ENCODE data around the gene EIF2S2. TPM values are rescaled to one million over a fixed set of nuclear protein-coding genes. Genes with fewer than 3 reads are reported as not detected.
A peak's percentile ranks its signal among the peaks of the same experiment; 100 is the strongest.

EIF2S2 gene
- total RNA-seq, 1 experiment from 2014 or later = 83.5 TPM

GRCh38 chr20:34110745-34111641 is 1.1 kb downstream of the EIF2S2 start:
- peak overlapping the region; percentile 88 for H3K4me3 ChIP-seq (ENCODE audit: low read length)
- H3K27me3 ChIP-seq (ENCODE audit: low read length) = no peaks in the 10 kb centered on the region
- peaks cover 41% of the 10 kb centered on the region for H3K36me3 ChIP-seq (ENCODE audit: insufficient read depth, low read length)
- peaks cover 39% of the 10 kb centered on the region for H3K4me1 ChIP-seq (ENCODE audit: low read length)
- peaks cover 45% of the 10 kb centered on the region for H4K20me1 ChIP-seq (ENCODE audit: insufficient read depth, low read depth, low read length)
- H3K27ac ChIP-seq (ENCODE audit: low read length) = peak overlapping the region; percentile 84
- peak; percentile 58 for DNase-seq
- H2AFZ ChIP-seq (ENCODE audit: low read length) = no peak overlapping the region
- no peaks in the 10 kb centered on the region for H3K9me2 ChIP-seq (replicated peaks; ENCODE audit: insufficient read depth, low read length)
- peak overlapping the region; percentile 95 for H3K4me2 ChIP-seq (ENCODE audit: low read depth, low read length, poor library complexity, severe bottlenecking)
- H3K79me2 ChIP-seq (ENCODE audit: low read length) = peaks cover 61% of the 10 kb centered on the region
- H3K9ac ChIP-seq (ENCODE audit: low read length) = peak overlapping the region; percentile 94
- H3K9me3 ChIP-seq (ENCODE audit: low read length) = no peaks in the 10 kb centered on the region

- peak overlapping the region; percentile 88 for H3K4me3 ChIP-seq (ENCODE audit: low read length)
Observed at GRCh38 chr20:34110025-34110744, 1.9 kb downstream of the EIF2S2 start.

GRCh38 chr20:34109442-34109841 is 2.6 kb downstream of the EIF2S2 start:
- no peak overlapping the region for H3K9ac ChIP-seq (ENCODE audit: low read length)
- peaks cover 39% of the 10 kb centered on the region for H3K4me1 ChIP-seq (ENCODE audit: low read length)
- peaks cover 76% of the 10 kb centered on the region for H3K79me2 ChIP-seq (ENCODE audit: low read length)
- H3K4me2 ChIP-seq (ENCODE audit: low read depth, low read length, poor library complexity, severe bottlenecking) = peak overlapping the region; percentile 95
- peaks cover 55% of the 10 kb centered on the region for H4K20me1 ChIP-seq (ENCODE audit: insufficient read depth, low read depth, low read length)
- no peaks in the 10 kb centered on the region for H3K9me3 ChIP-seq (ENCODE audit: low read length)
- no peak for DNase-seq
- H2AFZ ChIP-seq (ENCODE audit: low read length) = no peak overlapping the region
- no peak overlapping the region for H3K4me3 ChIP-seq (ENCODE audit: low read length)
- H3K36me3 ChIP-seq (ENCODE audit: insufficient read depth, low read length) = peaks cover 57% of the 10 kb centered on the region
- no peaks in the 10 kb centered on the region for H3K9me2 ChIP-seq (replicated peaks; ENCODE audit: insufficient read depth, low read length)
- H3K27ac ChIP-seq (ENCODE audit: low read length) = no peak overlapping the region
- no peaks in the 10 kb centered on the region for H3K27me3 ChIP-seq (ENCODE audit: low read length)

More at GRCh38 chr20:34110025-34110744, 1.9 kb downstream of the EIF2S2 start:
- no peaks in the 10 kb centered on the region for H3K9me3 ChIP-seq (ENCODE audit: low read length)
- peaks cover 49% of the 10 kb centered on the region for H3K36me3 ChIP-seq (ENCODE audit: insufficient read depth, low read length)
- H3K27me3 ChIP-seq (ENCODE audit: low read length) = no peaks in the 10 kb centered on the region
- H3K79me2 ChIP-seq (ENCODE audit: low read length) = peaks cover 69% of the 10 kb centered on the region
- no peak for DNase-seq
- no peaks in the 10 kb centered on the region for H3K9me2 ChIP-seq (replicated peaks; ENCODE audit: insufficient read depth, low read length)
- H2AFZ ChIP-seq (ENCODE audit: low read length) = no peak overlapping the region
- peak overlapping the region; percentile 95 for H3K4me2 ChIP-seq (ENCODE audit: low read depth, low read length, poor library complexity, severe bottlenecking)
- H3K27ac ChIP-seq (ENCODE audit: low read length) = peak overlapping the region; percentile 84; the same call in 1 of the 2 replicates
- H3K9ac ChIP-seq (ENCODE audit: low read length) = peak overlapping the region; percentile 94
- peaks cover 39% of the 10 kb centered on the region for H3K4me1 ChIP-seq (ENCODE audit: low read length)
- peaks cover 50% of the 10 kb centered on the region for H4K20me1 ChIP-seq (ENCODE audit: insufficient read depth, low read depth, low read length)

- peaks cover 83% of the 10 kb centered on the region for H3K79me2 ChIP-seq (ENCODE audit: low read length)
- H3K4me2 ChIP-seq (ENCODE audit: low read depth, low read length, poor library complexity, severe bottlenecking) = peak overlapping the region; percentile 95
- peaks cover 39% of the 10 kb centered on the region for H3K4me1 ChIP-seq (ENCODE audit: low read length)
- H4K20me1 ChIP-seq (ENCODE audit: insufficient read depth, low read depth, low read length) = peaks cover 60% of the 10 kb centered on the region
- no peak overlapping the region for H3K9ac ChIP-seq (ENCODE audit: low read length)
- no peaks in the 10 kb centered on the region for H3K9me3 ChIP-seq (ENCODE audit: low read length)
- H3K4me3 ChIP-seq (ENCODE audit: low read length) = no peak overlapping the region
- H2AFZ ChIP-seq (ENCODE audit: low read length) = no peak overlapping the region
- no peak for DNase-seq
- H3K36me3 ChIP-seq (ENCODE audit: insufficient read depth, low read length) = peaks cover 64% of the 10 kb centered on the region
- no peak overlapping the region for H3K27ac ChIP-seq (ENCODE audit: low read length)
- H3K27me3 ChIP-seq (ENCODE audit: low read length) = no peaks in the 10 kb centered on the region
- no peaks in the 10 kb centered on the region for H3K9me2 ChIP-seq (replicated peaks; ENCODE audit: insufficient read depth, low read length)
Observed at GRCh38 chr20:34108616-34109174, 3.3 kb downstream of the EIF2S2 start.

- Histone ChIP-seq H3K4me2 (ENCODE audit: low read depth, low read length, poor library complexity, severe bottlenecking) (no peak overlapping the region), H3K36me3 (ENCODE audit: insufficient read depth, low read length) (peaks cover 85% of the 10 kb centered on the region), H3K9me3 (ENCODE audit: low read length) (no peaks in the 10 kb centered on the region), H3K79me2 (ENCODE audit: low read length) (peaks cover 95% of the 10 kb centered on the region), H4K20me1 (ENCODE audit: insufficient read depth, low read depth, low read length) (peaks cover 71% of the 10 kb centered on the region), H2AFZ (ENCODE audit: low read length) (no peak overlapping the region), H3K9ac (ENCODE audit: low read length) (no peak overlapping the region), H3K9me2 (replicated peaks; ENCODE audit: insufficient read depth, low read length) (no peaks in the 10 kb centered on the region), H3K27ac (ENCODE audit: low read length) (no peak overlapping the region), H3K4me1 (ENCODE audit: low read length) (peaks cover 34% of the 10 kb centered on the region), H3K4me3 (ENCODE audit: low read length) (no peak overlapping the region), H3K27me3 (ENCODE audit: low read length) (no peaks in the 10 kb centered on the region)
- no peak for DNase-seq
Observed at GRCh38 chr20:34105978-34106675, 5.9 kb downstream of the EIF2S2 start.

GRCh38 chr20:34104059-34104458 is 8.0 kb downstream of the EIF2S2 start:
- Histone ChIP-seq H3K4me3 (ENCODE audit: low read length) (no peak overlapping the region), H3K27ac (ENCODE audit: low read length) (no peak overlapping the region), H3K36me3 (ENCODE audit: insufficient read depth, low read length) (peaks cover 79% of the 10 kb centered on the region), H3K79me2 (ENCODE audit: low read length) (peaks cover 84% of the 10 kb centered on the region), H3K4me2 (ENCODE audit: low read depth, low read length, poor library complexity, severe bottlenecking) (no peak overlapping the region), H3K4me1 (ENCODE audit: low read length) (peaks cover 16% of the 10 kb centered on the region), H4K20me1 (ENCODE audit: insufficient read depth, low read depth, low read length) (peaks cover 57% of the 10 kb centered on the region), H3K27me3 (ENCODE audit: low read length) (no peaks in the 10 kb centered on the region), H3K9me3 (ENCODE audit: low read length) (no peaks in the 10 kb centered on the region), H3K9me2 (replicated peaks; ENCODE audit: insufficient read depth, low read length) (no peaks in the 10 kb centered on the region), H2AFZ (ENCODE audit: low read length) (no peak overlapping the region), H3K9ac (ENCODE audit: low read length) (no peak overlapping the region)
- no peak for DNase-seq

- Histone ChIP-seq H2AFZ (ENCODE audit: low read length) (no peak overlapping the region), H3K4me1 (ENCODE audit: low read length) (no peaks in the 10 kb centered on the region), H4K20me1 (ENCODE audit: insufficient read depth, low read depth, low read length) (peaks cover 40% of the 10 kb centered on the region)
Observed at GRCh38 chr20:34102342-34102741, 9.7 kb downstream of the EIF2S2 start.

More at GRCh38 chr20:34102342-34102741, 9.7 kb downstream of the EIF2S2 start:
- DNase-seq = no peak
- H3K9me3 ChIP-seq (ENCODE audit: low read length) = no peaks in the 10 kb centered on the region
- no peak overlapping the region for H3K4me2 ChIP-seq (ENCODE audit: low read depth, low read length, poor library complexity, severe bottlenecking)
- H3K79me2 ChIP-seq (ENCODE audit: low read length) = peaks cover 66% of the 10 kb centered on the region
- H3K4me3 ChIP-seq (ENCODE audit: low read length) = no peak overlapping the region
- peaks cover 71% of the 10 kb centered on the region for H3K36me3 ChIP-seq (ENCODE audit: insufficient read depth, low read length)
- no peaks in the 10 kb centered on the region for H3K9me2 ChIP-seq (replicated peaks; ENCODE audit: insufficient read depth, low read length)
- H3K27ac ChIP-seq (ENCODE audit: low read length) = no peak overlapping the region
- no peaks in the 10 kb centered on the region for H3K27me3 ChIP-seq (ENCODE audit: low read length)
- H3K9ac ChIP-seq (ENCODE audit: low read length) = no peak overlapping the region
